Natural killer cell (primary cell): ENCODE results near the gene PHACTR2. TPM values are rescaled to one million over a fixed set of nuclear protein-coding genes. Genes with fewer than 3 reads are reported as not detected.

Experiments used
- ATAC-seq, 3 donors: fragments of 150-1000 bp in 2 of 3; fragments of 200-7000 bp in 1 of 3; cut with Tn5 transposase; 1 replicate in 1 of 3; 2 replicates in 2 of 3; pipeline ENCODE4 v1.10.0; 2021; ENCODE audit warnings: mild to moderate bottlenecking in 2 of 3, moderate library complexity in 2 of 3
- DNase-seq, 2 donors: peaks; one replicate each; pipeline versions ENCODE4 v3.0.0 to v3.0.0-alpha.2; 2013 to 2021; ENCODE audit warnings: mixed read lengths in 1 of 2
- H3K27ac ChIP-seq: one replicate; pipeline ENCODE4 v1.5.1; 2013; ENCODE audit warnings: mild to moderate bottlenecking, low read length
- H3K27me3 ChIP-seq: one replicate; pipeline ENCODE4 v1.6.1; 2013; ENCODE audit warnings: low read length; ENCODE audit not compliant: control insufficient read depth, insufficient read depth
- H3K36me3 ChIP-seq: one replicate; pipeline ENCODE4 v1.6.1; 2013; ENCODE audit warnings: low read length; ENCODE audit not compliant: control insufficient read depth, insufficient read depth
- H3K4me1 ChIP-seq: one replicate; pipeline ENCODE4 v1.6.1; 2013; ENCODE audit warnings: low read length; ENCODE audit not compliant: control insufficient read depth, insufficient read depth
- H3K4me3 ChIP-seq: one replicate; pipeline ENCODE4 v1.5.1; 2013; ENCODE audit warnings: low read length
- H3K9me3 ChIP-seq: one replicate; pipeline ENCODE4 v1.6.1; 2013; ENCODE audit warnings: low read length; ENCODE audit not compliant: control insufficient read depth, insufficient read depth
- H3K27ac Mint-ChIP-seq, 2 donors: one replicate each; pipeline ENCODE4 v1.8.0; 2022; ENCODE audit warnings: mild to moderate bottlenecking in 2 of 2, mixed read lengths in 2 of 2, moderate library complexity in 1 of 2
- H3K27me3 Mint-ChIP-seq, 2 donors: one replicate each; pipeline ENCODE4 v1.8.0; 2022; ENCODE audit warnings: low read depth in 2 of 2, mixed read lengths in 2 of 2
- H3K36me3 Mint-ChIP-seq: one replicate; pipeline ENCODE4 v1.8.0; 2022; ENCODE audit warnings: mixed read lengths
- H3K4me1 Mint-ChIP-seq, 2 donors: one replicate each; pipeline ENCODE4 v1.8.0; 2022; ENCODE audit warnings: mixed read lengths in 2 of 2
- H3K4me3 Mint-ChIP-seq: one replicate; pipeline ENCODE4 v1.8.0; 2022; ENCODE audit warnings: mild to moderate bottlenecking, moderate library complexity, mixed read lengths
- H3K9me3 Mint-ChIP-seq, 2 donors: one replicate each; pipeline ENCODE4 v1.8.0; 2022; ENCODE audit warnings: mixed read lengths in 2 of 2
- CTCF ChIP-seq: fragments of 200-600 bp; IDR thresholded peaks from one replicate; pipeline ENCODE4 v1.8.0; 2022; ENCODE audit warnings: antibody characterized with exemption
- WGBS: methylation state at CpG from one replicate; pipeline ENCODE4 v1.1.7; 2013; ENCODE audit warnings: missing lambda C conversion rate; ENCODE audit not compliant: insufficient coverage; 5-methylcytosine and 5-hydroxymethylcytosine counted together
- intact Hi-C: fragments of 100-400 bp; cut with micrococcal nuclease; formaldehyde crosslinking; loops from one replicate; pipeline ENCODE4 v1.14.2; 2022
- total RNA-seq, 4 donors: library from RNA; stranded (reverse); fragments of 120-200 nt in 1 of 4; gene quantifications; one replicate each; pipeline versions ENCODE4 v1.2.3 to v1.2.4, GENCODE V29; 2013 to 2022

PHACTR2 gene
- total RNA-seq, 3 donors from 2014 or later (not counting 1 experiment from before 2014, with no cell fraction given), result 23.8 to 32.7 (median 24.9) TPM

- intact Hi-C loops, result no loop called here
- Mint-ChIP-seq H3K27me3 (no peaks in the 10 kb centered on the region), H3K27ac (no peak overlapping the region), H3K9me3 (no peaks in the 10 kb centered on the region), H3K36me3 (peaks cover 8% of the 10 kb centered on the region), H3K4me3 (no peak overlapping the region), H3K4me1 (peaks cover 4% of the 10 kb centered on the region in 2 donors)
- TF ChIP-seq CTCF, result no peak
- H3K4me3 ChIP-seq, result no peak overlapping the region
- H3K27ac ChIP-seq, result no peak overlapping the region
- H3K27me3 ChIP-seq, result no peaks in the 10 kb centered on the region
- H3K4me1 ChIP-seq, result no peaks in the 10 kb centered on the region
- no peaks in the 10 kb centered on the region for H3K9me3 ChIP-seq
- 95% methylated on average over 3 of the region's 3 CpGs for WGBS
- no peak for DNase-seq
- no peaks in the 10 kb centered on the region for H3K36me3 ChIP-seq
- no peak for ATAC-seq
These were observed 200.6 kb downstream of the PHACTR2 start for GRCh38 chr6:143878272-143878760.

GRCh38 chr6:143880412-143880811 is 202.6 kb downstream of the PHACTR2 start:
- no peak for TF ChIP-seq CTCF
- Mint-ChIP-seq H3K27ac (no peak overlapping the region), H3K36me3 (peaks cover 3% of the 10 kb centered on the region), H3K4me3 (no peak overlapping the region), H3K4me1 (no peaks in the 10 kb centered on the region), H3K27me3 (no peaks in the 10 kb centered on the region), H3K9me3 (no peaks in the 10 kb centered on the region)
- Histone ChIP-seq H3K36me3 (no peaks in the 10 kb centered on the region), H3K9me3 (no peaks in the 10 kb centered on the region), H3K4me3 (no peak overlapping the region), H3K27ac (no peak overlapping the region), H3K4me1 (no peaks in the 10 kb centered on the region), H3K27me3 (no peaks in the 10 kb centered on the region)
- no peak for ATAC-seq
- no peak for DNase-seq
- intact Hi-C loops, result no loop called here
- 93% methylated on average over 1 of the region's 2 CpGs for WGBS

Other genes starting within 250 kb of the PHACTR2 start
- 10 to 100 TPM; 17.4 to 19.4 (median 19.1) TPM for gene ADAT2, start 227.3 kb upstream of the PHACTR2 start, total RNA-seq
- 10 to 100 TPM; 10.2 to 16.0 (median 14.2) TPM for gene PEX3, start 227.2 kb upstream of the PHACTR2 start, total RNA-seq
- gene FUCA2, start 166.2 kb upstream of the PHACTR2 start, total RNA-seq, result 10 to 100 TPM; 10.5 to 15.5 (median 13.0) TPM
- gene LTV1, start 165.4 kb downstream of the PHACTR2 start, total RNA-seq, result 10 to 100 TPM; 21.7 to 24.7 (median 21.7) TPM
- gene ZC2HC1B, start 186.5 kb downstream of the PHACTR2 start, total RNA-seq, result not detected